NCI-H1694 treated with DMSO at 0.1 percent for 48 hours (cell line): ENCODE results near the gene TBC1D10A.

ENCODE experiments used
- DNase-seq: peaks from one replicate; lab custom pipeline; 2025; lab: John Stamatoyannopoulos, UW

The TBC1D10A gene

DNA sequence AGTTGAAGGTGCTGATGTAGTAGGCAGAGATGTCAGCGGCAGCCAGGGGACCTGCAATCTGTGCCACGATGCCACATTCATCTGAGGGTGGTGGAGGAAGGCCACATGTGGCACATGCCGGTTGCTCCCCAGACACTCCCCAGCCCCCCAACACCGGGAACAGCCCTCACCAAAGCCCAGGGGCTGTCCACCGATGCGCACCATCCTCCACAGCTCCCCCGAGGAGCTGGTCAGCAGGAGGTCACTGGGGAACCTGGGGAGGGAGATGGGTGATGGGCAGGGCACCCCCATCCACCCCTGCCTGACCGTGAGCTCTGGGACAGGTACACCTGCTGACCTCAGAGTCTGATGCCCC, 40.9 kb downstream of the TBC1D10A start:
- DNase-seq = no peak

DNA sequence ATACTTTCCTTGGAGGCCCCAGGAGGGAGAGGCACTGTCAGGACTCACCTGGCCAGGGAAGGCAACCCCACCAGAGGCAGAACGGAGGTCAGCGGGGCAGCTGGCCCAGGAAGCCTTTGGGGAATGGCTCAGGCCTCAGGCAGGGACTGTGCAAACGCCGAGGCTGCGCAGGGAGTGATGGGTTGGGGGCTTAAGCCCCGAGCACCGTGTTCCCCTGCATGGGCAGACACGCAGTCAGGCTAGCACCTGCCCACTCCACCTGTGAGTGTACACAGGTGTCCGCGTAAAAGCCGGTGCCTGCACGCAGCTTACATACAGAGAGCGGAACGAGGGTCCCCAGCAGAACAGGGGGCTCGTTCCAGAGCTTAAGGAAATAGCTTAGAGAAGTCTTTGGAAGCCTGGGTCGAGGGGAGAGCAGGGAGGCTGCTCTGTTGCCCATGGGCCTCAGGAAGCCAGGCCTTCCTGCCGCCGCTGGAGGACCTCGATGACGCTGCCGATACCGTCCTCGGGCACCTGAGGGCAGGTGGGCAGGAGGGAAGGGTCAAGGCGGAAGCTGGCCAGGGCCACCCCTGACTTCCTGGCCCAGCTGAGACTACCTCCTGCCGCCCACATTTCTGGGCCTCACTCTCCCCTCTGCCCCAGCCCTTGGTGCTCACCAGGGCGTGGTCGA, 41.4 kb downstream of the TBC1D10A start:
- no peak for DNase-seq

DNA sequence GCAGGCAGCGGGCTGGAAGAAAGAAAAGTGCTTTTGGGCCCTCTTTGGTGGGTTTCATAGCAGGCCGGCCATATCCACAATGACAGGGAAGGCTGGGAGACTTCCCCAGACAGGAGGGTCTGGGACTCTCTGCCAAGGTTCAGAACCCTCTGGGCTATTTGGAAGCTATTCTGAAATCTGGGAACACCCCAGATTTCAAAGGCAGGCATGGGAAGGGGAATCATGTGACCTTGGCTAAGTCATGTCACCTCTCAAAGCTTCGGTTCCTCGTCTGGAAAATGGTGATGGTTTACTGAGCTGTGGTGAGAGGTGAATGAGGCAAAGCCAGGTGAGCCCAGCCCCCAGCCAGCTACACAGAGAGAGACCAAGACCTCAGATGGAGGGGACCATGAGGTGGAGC, 42.1 kb downstream of the TBC1D10A start:
- DNase-seq = no peak

DNA sequence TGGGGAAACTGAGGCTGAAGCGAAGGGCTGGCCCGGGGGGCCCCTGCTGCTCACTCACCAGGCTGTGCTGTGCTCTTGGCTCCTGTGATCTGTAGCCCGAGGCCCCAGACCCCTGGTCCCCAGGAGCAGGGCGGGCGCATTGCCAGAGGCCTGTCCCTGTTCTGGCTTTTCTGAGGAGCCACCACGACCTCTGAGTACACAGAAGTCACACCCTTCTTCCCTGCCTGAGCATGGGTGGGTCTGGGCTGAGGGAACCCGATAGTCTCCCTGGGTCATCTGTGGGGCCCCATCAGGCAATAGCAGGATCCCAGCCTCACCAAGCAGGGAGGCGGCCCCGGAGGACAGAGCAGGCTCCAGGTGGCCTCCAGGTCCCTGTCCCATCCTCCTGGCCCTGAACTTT, 42.6 kb downstream of the TBC1D10A start:
- DNase-seq = no peak

DNA sequence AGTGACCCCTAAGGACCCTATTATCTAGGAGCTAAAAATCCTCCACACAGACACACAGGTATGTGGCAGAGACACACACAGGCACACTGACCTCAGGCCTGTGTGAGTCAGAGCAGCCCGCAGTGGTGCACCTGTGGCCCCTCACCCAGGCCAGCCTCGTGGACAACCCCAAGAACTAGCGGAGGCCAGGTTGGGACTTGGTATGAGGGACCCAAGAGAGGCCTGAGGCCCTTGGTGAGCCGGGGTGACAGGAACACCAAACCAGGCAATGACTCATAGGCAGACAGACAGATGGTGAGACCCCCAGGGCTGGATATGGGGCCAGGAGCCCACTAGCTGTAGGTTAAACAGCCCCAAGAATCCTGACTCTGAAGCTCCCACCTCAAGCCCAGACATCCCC, 43.4 kb downstream of the TBC1D10A start:
- no peak for DNase-seq

DNA sequence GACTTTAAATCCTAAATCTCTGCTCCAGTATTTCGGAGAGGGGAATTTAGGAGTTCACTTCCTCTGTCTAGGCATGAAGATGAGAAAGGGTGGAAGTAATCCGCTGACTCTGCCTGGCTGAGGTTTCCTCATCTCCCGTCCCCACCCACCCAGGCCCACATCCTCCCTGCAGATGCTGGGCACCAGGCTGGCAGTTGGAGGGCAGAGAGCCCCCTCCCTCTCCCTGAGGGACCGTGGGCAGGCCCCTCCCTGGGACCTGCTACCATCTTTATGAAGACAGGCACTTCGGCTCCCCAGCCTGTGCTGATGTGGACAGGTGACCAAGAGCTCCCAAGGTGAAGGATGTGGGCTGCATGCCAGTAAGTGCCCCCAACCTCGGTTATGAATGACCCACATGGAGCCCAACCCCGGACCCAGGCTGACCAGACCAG, 44.1 kb downstream of the TBC1D10A start:
- DNase-seq = no peak

DNA sequence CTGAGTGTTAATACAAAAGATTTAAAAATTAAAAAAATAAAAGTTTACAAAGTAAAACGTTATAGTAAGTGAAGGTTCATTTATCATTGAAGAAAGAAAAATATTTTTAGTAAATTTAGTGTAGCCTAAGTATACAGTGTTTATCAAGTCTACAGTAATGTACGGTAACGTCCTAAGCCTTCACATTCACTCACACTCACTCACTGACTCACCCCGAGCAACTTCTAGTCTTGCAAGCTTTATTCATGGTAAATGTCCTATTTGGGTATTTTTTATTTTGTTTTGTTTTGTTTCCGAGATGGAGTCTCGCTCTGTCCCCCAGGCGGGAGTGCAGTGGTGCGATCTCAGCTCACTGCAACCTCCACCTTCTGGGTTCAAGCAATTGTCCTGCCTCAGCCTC, 46.2 kb downstream of the TBC1D10A start:
- no peak for DNase-seq

DNA sequence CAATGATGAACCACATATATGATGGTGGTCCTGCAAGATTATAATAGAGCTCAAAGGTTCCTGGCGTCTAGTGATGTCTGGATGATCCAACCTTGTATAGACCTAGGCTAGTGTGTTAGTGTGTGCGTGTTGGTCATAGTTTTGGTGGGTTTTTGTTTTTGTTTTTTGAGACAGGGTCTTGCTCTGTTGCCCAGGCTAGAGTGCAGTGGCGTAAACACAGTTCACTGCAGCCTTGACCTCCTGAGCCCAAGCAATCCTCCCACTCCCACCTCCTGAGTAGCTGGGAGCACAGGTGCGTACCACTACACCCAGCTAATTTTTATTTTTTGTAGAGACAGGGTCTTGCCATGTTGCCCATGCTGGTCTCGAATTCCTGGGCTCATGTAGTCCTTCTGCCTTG, 46.8 kb downstream of the TBC1D10A start:
- no peak for DNase-seq

DNA sequence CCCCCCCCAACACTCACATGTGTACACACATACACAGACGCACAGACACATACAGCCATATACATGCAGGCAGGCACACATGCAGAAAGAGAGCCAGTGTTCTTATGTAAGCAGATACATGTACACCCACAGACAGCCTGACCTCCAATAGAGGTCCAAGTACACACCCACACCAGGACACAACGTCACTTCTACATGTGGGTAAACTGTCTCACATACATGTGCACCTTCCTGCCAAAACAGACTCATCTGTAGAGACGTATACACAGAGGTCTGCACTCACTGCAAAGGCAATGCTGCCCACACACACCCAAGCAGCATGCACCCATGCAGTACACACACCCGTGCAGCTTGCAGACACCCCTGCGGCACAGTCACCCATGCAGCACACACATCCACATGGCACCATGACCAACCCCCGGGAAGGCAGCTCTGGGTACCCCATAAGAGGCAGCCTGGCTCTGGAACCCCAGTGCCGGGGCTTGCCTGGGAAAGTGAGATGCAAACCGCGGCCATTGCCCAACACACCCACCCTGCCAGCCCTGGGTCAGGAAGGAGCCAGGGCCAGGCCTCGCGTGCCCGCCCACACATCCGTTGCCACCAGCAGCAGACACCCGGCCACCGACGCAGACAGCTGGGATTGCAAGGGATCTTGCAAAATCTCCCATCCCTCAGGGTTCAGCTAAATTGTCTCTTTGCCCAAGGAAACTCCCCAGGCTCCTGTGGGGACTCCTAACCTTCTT, 47.5 kb downstream of the TBC1D10A start:
- no peak for DNase-seq

DNA sequence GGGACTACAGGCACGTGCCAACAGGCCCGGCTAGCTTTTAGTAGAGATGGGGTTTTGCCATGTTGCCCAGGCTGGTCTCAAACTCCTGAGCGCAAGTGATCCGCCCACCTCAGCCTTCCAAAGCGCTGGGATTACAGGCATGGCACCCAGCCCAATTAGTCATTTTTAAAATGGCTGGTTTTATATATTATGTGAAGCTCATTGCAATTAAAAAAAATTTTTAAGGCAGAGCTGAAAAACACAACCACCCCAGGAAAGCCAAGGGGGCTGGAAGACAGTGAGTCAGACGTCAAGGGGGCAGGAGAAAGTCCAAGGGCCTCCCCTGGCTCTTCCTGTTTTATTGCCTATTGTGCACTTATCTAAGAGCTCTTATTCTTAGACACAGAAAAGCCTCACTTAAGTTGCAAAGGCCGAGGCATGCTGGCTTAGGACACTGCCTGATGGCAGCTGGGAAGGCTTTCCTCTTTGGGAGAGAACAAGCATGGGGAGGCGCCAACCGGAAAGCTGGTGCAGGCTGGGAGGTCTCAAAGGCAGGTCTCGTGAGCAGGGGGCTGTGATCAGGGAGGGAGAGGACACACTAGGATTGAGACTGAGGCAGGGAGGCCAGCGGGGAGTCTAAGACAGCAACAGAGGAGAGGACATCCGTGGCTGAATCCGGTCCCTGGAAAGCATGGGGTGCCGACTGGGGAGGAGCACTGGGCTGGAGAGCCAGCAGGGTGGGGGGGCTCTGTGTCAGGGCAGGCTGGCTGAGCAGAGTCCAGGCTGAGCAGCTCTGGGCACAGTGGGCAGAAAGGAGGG, 49.0 kb downstream of the TBC1D10A start:
- DNase-seq = no peak

DNA sequence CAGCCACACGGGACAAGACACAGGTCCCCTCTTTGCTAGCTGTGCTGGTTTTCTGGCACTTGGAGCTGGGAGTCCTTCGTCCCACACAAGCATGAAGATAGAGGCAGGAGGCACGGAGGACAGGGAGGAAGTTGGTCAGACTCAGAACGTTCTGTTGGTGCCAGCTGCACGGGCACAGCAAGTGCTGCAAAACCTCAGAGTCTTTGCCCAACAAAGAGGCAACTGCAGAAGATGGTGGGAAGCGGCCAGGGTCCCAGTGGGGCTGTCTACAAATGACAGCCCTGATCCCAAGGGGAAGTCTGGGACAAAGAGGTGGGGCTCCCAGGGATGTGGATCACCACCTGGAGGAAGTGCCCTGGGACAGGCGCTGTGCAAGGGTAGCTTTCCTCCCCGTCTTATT, 50.7 kb downstream of the TBC1D10A start:
- DNase-seq = no peak

DNA sequence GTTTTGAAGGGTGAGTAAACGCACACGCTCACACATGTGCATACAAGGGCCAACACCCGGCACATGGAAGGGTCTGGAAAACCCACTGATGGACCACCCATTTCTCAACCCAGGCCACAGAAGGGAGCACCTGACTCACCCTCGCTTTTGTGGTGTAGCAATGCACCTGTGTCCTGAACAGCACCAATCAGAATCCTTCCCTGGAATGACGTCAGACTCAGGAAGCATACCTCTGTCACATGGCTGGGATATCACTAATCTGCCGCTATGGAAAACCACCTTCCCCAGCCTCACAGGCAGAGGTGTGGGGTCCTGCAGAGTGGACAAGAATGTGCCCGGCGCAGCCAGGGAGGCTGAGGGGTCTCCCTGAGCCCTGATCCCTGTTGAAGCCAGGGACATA, 51.1 kb downstream of the TBC1D10A start:
- no peak for DNase-seq

DNA sequence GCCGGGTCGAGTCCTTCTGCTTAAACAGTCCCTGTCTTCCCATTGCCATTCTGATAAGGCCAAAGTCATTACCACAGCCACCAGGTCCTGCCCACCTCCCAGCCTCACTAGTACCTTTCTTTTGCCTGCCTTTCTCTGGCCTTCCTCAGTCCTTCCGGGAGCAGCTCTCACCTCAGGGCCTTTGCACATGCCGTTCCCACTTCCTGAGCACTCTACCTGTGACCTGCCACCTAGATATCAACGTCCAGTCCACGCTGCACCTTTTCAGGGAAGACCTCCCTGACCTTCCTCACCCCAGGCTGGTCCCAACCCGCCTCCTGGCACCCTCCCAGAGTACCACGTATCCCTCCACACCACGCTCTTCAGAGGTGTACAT, 52.3 kb downstream of the TBC1D10A start:
- DNase-seq = no peak

DNA sequence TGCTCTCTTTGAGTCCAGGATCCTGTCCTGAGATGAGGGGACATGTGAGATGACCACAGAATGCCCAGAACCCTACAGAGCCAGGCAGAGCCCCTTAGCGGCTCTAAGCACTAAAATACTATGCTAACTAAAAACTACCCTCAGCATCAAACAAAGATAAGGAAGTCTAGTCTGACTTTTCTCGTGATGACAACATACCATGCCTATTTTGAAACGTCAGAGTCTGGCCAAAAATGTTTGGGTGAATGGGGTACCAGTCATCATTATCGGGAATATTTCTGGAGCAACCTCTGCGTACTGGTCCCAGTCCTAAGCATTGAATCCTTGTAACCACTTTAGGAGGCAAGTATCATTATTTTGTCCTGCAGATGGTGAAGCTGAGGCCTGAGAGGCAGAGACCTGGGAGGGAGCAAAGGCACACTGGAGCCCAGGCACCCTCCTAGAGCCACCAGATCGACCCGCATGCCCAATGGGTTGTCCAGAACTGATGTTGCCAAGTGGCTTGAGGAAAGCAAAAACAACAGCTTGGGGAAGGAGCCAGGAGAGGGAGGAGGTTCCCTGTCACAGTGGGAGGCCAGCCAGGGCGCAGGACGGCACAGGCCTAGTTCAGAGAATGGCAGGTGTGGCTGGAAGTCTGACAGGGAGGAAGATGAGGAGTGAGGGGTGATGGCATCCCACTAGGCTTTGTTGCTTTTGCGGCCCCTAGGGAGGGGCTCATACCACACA, 52.9 kb downstream of the TBC1D10A start:
- no peak for DNase-seq

DNA sequence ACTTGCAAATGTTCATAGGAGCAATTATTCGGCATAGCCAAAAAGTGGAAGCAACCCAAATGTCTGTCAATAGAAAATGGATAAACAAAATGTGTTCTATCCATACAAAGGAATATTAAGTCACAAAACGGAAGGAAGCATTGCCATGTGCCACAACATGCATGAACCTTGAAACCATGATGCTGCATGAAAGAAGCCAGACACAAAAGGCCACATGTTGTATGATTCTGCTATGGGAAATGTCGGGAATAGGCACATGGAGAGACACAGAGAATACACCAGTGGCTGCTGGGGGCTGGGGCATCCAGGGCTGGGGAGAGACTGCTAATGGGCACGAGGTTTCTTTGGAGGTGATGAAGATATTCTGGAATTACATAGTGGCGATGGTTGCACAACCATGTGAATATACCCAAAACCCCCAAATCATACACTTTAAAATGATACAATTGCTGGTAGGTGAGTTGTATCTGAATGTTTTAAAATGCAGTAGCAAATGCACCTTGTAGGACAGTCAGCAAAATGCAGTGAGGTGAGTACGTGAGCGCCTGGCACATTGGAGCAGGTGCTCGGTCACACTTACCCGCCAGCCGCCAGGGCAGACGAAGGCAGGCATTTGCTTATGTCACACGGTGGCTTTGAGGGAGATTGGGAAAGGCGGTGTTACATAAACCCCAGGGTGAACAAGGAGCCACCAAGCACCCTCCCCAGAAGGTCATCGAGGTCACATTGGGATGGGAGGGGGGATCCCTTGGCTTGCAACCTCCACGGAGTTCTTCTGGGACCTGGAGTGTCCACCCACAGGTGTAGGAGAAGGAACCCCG, 53.8 kb downstream of the TBC1D10A start:
- DNase-seq = no peak

DNA sequence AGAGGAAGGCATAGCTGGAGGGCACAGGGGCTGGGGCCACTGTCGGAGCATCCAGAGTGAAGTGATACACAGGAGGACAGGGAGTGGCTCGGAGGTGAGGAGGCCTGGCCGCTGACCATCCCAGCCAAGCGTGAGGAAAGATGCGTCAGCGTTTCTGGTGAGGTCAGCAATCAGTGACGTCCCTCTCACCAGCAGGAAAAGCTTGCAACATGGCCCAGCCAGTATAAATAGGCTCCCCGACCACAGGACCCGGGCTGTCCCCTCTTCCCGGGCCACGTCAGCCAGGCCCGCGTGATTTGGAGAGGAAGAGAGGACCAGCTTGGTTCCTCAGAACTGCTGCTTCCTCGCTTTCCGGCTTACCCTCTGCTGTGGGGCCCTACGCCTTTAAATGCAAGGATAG, 55.9 kb downstream of the TBC1D10A start:
- no peak for DNase-seq

DNA sequence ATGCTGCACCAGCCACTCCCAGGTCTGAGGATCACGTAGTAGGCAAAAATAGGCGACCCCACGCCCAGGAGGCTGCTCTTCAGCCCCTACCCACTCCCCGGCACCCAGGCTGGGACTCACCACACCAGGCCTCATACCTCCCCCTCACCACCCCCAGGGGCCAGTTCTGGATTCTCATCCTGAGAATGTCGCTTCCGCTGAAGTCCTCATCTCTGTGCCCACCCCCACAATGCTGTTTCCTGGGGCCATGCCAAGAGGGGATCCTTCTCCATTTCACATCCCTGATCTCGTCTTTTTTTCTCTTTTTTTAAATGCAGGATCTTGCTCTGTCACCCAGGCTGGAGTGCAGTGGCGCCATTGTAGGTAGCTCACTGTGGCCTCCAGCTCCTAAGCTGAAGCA, 58.4 kb downstream of the TBC1D10A start:
- DNase-seq = no peak

DNA sequence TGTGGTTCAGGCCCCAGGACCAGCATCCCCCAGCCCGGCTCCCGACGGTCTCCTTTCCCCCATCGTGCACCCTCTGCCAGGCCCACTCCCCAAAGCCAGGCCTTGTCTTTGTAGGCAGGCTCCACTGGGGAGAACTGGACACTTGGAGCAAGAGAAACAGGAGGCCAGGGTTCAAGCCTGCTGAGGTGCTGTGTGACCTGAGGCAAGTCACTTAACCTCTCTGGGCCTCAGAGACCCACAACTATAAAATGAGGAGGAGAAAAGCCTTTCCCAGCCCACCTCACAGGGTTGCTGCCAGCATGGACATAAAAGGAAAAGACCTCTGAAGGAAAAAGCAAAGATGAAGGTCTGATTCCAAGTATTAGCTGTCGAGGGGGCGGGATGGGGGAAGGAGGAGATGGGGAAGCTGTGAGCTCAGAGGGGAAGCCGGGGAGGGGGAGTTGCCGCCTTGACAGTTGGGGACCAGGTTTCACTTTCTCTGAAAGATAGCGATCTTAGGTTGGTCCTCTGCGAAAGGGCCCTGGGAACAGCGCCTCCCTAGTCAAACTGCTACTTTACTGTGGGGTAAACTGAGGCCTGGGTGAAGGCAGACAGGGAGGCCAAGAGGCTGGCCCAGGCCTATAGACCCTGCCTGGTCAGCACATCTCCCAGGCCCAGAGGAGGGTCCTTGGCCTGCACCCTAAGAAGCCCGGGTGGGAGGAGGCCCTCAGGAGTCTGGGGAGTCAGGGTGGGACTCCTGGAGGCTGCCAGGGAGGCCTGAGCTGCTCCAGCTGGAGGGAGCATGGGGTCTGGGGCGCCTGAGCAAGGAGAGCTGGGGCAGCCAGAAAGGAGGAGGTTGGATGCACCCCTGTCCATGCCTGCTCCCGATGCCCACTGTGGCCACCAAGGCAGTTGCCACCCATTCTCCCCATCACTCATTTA, 59.1 kb downstream of the TBC1D10A start:
- no peak for DNase-seq

DNA sequence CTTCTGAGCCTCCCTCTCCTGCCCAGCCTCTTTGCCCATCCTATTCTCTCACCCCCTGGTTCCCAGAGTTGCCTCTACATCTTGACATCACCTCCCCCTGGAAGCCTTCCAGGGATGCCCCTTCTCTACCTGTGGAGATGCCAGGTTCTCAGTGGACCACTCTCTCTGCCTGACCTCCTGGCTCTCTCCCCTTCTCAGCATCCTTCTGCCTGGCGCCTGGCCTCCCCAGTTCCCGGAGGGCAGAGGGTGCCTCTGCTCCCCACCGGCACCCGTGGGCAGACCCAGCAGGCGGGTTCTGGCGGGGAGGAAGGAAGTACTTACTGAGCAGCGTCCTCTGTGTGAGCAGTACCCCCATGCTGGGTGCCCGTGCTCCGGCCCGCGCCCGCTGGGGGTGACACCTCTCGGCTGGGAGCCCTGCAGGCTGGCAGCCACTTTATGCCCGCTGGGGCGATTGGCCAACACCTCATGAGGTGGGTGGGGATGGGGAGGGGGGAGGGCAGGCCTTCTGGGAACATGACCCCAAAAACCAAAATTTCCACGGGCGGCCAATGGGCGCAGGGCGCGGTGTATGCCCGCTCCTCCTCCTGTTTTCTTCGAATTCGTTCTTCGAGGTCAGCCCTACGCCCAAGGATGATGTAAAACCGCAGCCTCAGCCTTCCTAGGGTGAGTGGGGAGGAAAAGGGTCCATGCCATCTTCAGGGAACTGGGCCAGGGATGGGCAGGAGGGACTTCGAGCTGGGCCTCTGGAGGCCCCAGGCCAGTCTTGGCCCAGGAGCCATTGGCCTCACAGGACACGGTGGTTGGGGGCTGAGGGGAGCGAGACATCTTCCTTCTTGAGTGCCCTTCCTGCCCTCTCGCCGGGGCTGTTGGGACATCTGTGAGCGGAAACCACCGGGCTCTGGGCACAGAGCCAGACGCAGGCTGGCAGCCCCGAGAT, 60.0 kb downstream of the TBC1D10A start, which contains the start of gene OSM:
TSS of gene OSM (minus strand) at position 407 of the 937 bp plus-strand sequence. CDS start at position 355, 52 bp downstream.
- DNase-seq = no peak
